Esophagus squamous epithelium (tissue), 5 donors: ENCODE results near the gene FN3KRP. TPM values are rescaled to one million over a fixed set of nuclear protein-coding genes. Genes with fewer than 3 reads are reported as not detected.

Experiments
- DNase-seq: peaks from one replicate; lab custom pipeline; 2025; lab: John Stamatoyannopoulos, UW
- H3K27ac ChIP-seq, 4 donors: fragments of 200-600 bp; sonication (generic); one replicate each; pipeline ENCODE4 v1.5.1; 2016 to 2019; ENCODE audit warnings: mild to moderate bottlenecking in 1 of 4
- H3K27me3 ChIP-seq, 4 donors: fragments of 200-600 bp; sonication (generic); 1 replicate in 3 of 4; 2 replicates in 1 of 4; pipeline versions ENCODE4 v1.5.1 to v1.6.0; 2017 to 2021; ENCODE audit warnings: antibody characterized with exemption in 1 of 4
- H3K36me3 ChIP-seq, 3 donors: fragments of 200-600 bp; sonication (generic); one replicate each; pipeline ENCODE4 v1.5.1; 2016 to 2019
- H3K4me1 ChIP-seq, 3 donors: fragments of 200-600 bp; sonication (generic); one replicate each; pipeline ENCODE4 v1.5.1; 2017 to 2019
- H3K4me3 ChIP-seq, 4 donors: fragments of 200-600 bp; sonication (generic); 1 replicate in 3 of 4; 2 replicates in 1 of 4; pipeline ENCODE4 v1.5.1; 2016 to 2019; ENCODE audit warnings: mild to moderate bottlenecking in 2 of 4, moderate library complexity in 1 of 4
- H3K9me3 ChIP-seq, 3 donors: fragments of 200-600 bp; sonication (generic); one replicate each; pipeline ENCODE4 v1.5.1; 2016 to 2019
- CTCF ChIP-seq, 6 experiments: fragments of 450-650 bp in 4 of 6; fragments of 200-600 bp in 2 of 6; sonication (generic) in 2 of 6; IDR thresholded peaks; one replicate each; pipeline ENCODE4 v1.5.1; 2016 to 2019; ENCODE audit warnings: antibody characterized with exemption in 6 of 6, mild to moderate bottlenecking in 4 of 6, moderate library complexity in 4 of 6
- POLR2A ChIP-seq, 4 donors: fragments of 450-650 bp; IDR thresholded peaks; one replicate each; pipeline ENCODE4 v1.6.1; 2017; ENCODE audit warnings: antibody characterized with exemption in 4 of 4, mild to moderate bottlenecking in 4 of 4, moderate library complexity in 3 of 4
- WGBS, 2 donors: methylation state at CpG; one replicate each; pipeline ENCODE4 v1.1.5; 2018; 5-methylcytosine and 5-hydroxymethylcytosine counted together
- intact Hi-C: fragments of 100-400 bp; cut with DNase I; formaldehyde crosslinking; loops from one replicate; pipeline ENCODE4 v1.15.0; 2022
- total RNA-seq, 4 donors: library from RNA; depleted of rRNA; stranded (reverse); fragments of >200 nt; gene quantifications; one replicate each; pipeline ENCODE4 v1.1.0, GENCODE V29; 2016
- donor health status: DM: yes; HTN: yes; CAD: no.

The FN3KRP gene
- total RNA-seq, 4 donors from 2014 or later: 9.1 to 13.5 (median 10.2) TPM

- 66 to 70% methylated on average over 19 to 25 of the region's 29 CpGs for WGBS, 2 donors
- Histone ChIP-seq H3K9me3 (no peaks in the 10 kb centered on the region), H3K4me3 (no peak overlapping the region), H3K4me1 (peaks cover 0 to 11% (median under 1%) of the 10 kb centered on the region in 3 donors), H3K27me3 (peaks cover 0 to 10% (median 0%) of the 10 kb centered on the region in 4 donors), H3K36me3 (no peaks in the 10 kb centered on the region), H3K27ac (no peak overlapping the region)
- intact Hi-C loops: no loop called here
- no peak for TF ChIP-seq CTCF (IDR thresholded peaks at IDR 0.05)
- no peak for TF ChIP-seq POLR2A (IDR thresholded peaks at IDR 0.05)
- no peak for DNase-seq
Observed at GRCh38 chr17:82710499-82711232, 5.8 kb upstream of the FN3KRP start.

GRCh38 chr17:82713071-82713723 is 3.3 kb upstream of the FN3KRP start:
- no peak overlapping the region for H3K27ac ChIP-seq
- H3K4me3 ChIP-seq: no peak overlapping the region
- no peak for TF ChIP-seq CTCF (IDR thresholded peaks at IDR 0.05)
- TF ChIP-seq POLR2A (IDR thresholded peaks at IDR 0.05): no peak
- DNase-seq: no peak
- H3K9me3 ChIP-seq: no peaks in the 10 kb centered on the region
- H3K27me3 ChIP-seq: peaks cover 0 to 10% (median 0%) of the 10 kb centered on the region in 4 donors
- intact Hi-C loops: no loop called here
- H3K36me3 ChIP-seq: no peaks in the 10 kb centered on the region
- H3K4me1 ChIP-seq: peaks cover 13 to 24% (median 15%) of the 10 kb centered on the region in 3 donors
- WGBS, 2 donors: 77 to 85% methylated on average over 3 to 11 of the region's 35 CpGs

- no peak for TF ChIP-seq CTCF (IDR thresholded peaks at IDR 0.05)
- TF ChIP-seq POLR2A (IDR thresholded peaks at IDR 0.05): no peak
- no peaks in the 10 kb centered on the region for H3K27me3 ChIP-seq
- DNase-seq: no peak
- H3K4me3 ChIP-seq: no peak overlapping the region
- 92 to 96% methylated on average over 4 to 15 of the region's 18 CpGs for WGBS, 2 donors
- H3K4me1 ChIP-seq: peaks cover 13 to 22% (median 19%) of the 10 kb centered on the region in 3 donors
- intact Hi-C loops: no loop called here
- H3K9me3 ChIP-seq: no peaks in the 10 kb centered on the region
- no peak overlapping the region for H3K27ac ChIP-seq
- peaks cover 6 to 59% (median 13%) of the 10 kb centered on the region in 3 donors for H3K36me3 ChIP-seq
Observed at GRCh38 chr17:82718986-82719685, 2.6 kb downstream of the FN3KRP start.

- H3K4me1 ChIP-seq: peaks cover 13 to 22% (median 19%) of the 10 kb centered on the region in 3 donors
- H3K9me3 ChIP-seq: no peaks in the 10 kb centered on the region
- no peak for DNase-seq
- no peak for TF ChIP-seq CTCF (IDR thresholded peaks at IDR 0.05)
- no peak for TF ChIP-seq POLR2A (IDR thresholded peaks at IDR 0.05)
- 100% methylated on average over 6 of the region's 19 CpGs; no CpG with 5 or more reads in 1 of the 2 donors for WGBS, 2 donors
- H3K36me3 ChIP-seq: peaks cover 6 to 70% (median 13%) of the 10 kb centered on the region in 3 donors
- H3K27ac ChIP-seq: no peak overlapping the region
- no peaks in the 10 kb centered on the region for H3K27me3 ChIP-seq
- no peak overlapping the region for H3K4me3 ChIP-seq
- intact Hi-C loops: no loop called here
Observed at GRCh38 chr17:82720204-82720603, 3.7 kb downstream of the FN3KRP start.
